OCI-LY3 (cell line): ENCODE measurements around the gene ADAMTS2.

Source experiments
- H2AFZ ChIP-seq: fragments of 200-600, 300-600 bp; shearing (Covaris generic); 2 replicates; pipeline ENCODE4 v1.6.0; 2014; ENCODE audit warnings: antibody characterized with exemption, low read depth, low read length
- H3K27ac ChIP-seq: fragments of 200-600, 300-600 bp; sonication (generic); 2 replicates; pipeline ENCODE4 v1.5.1; 2014; ENCODE audit warnings: mild to moderate bottlenecking, low read length, moderate library complexity, mixed read lengths
- H3K27me3 ChIP-seq: fragments of 200-600, 300-600 bp; sonication (generic); 2 replicates; pipeline ENCODE4 v1.6.1; 2014; ENCODE audit warnings: low read depth, low read length, mixed read lengths
- H3K36me3 ChIP-seq: fragments of 200-600, 300-600 bp; sonication (generic); replicated peaks from 2 replicates; pipeline ENCODE3; 2014; ENCODE audit warnings: low read depth, low read length, mixed read lengths
- H3K4me1 ChIP-seq: fragments of 300-600, 200-600 bp; sonication (generic); 2 replicates; pipeline ENCODE4 v1.6.1; 2014; ENCODE audit warnings: low read length, mixed read lengths
- H3K4me2 ChIP-seq: fragments of 200-600, 300-600 bp; sonication (generic); 2 replicates; pipeline ENCODE4 v1.6.1; 2014; ENCODE audit warnings: low read length, mixed read lengths
- H3K4me3 ChIP-seq: fragments of 300-600, 200-600 bp; sonication (generic); 2 replicates; pipeline ENCODE4 v1.5.1; 2014; ENCODE audit warnings: antibody characterized with exemption, mild to moderate bottlenecking, low read length, moderate library complexity
- H3K79me2 ChIP-seq: fragments of 300-600, 200-600 bp; shearing (Covaris generic); 2 replicates; pipeline ENCODE4 v1.6.1; 2014; ENCODE audit warnings: mild to moderate bottlenecking, low read length, mixed read lengths
- H3K9ac ChIP-seq: fragments of 300-600, 200-600 bp; shearing (Covaris generic); 2 replicates; pipeline ENCODE4 v1.6.0; 2014; ENCODE audit warnings: mild to moderate bottlenecking, low read length, moderate library complexity
- H3K9me3 ChIP-seq: fragments of 200-600, 300-600 bp; shearing (Covaris generic); 2 replicates; pipeline ENCODE4 v1.6.1; 2014; ENCODE audit warnings: low read length, mixed read lengths; ENCODE audit not compliant: insufficient read depth
- H4K20me1 ChIP-seq: fragments of 200-600, 300-600 bp; sonication (generic); 2 replicates; pipeline ENCODE4 v1.6.1; 2016; ENCODE audit warnings: low read length, mixed read lengths; ENCODE audit not compliant: insufficient read depth
- EZH2phosphoT487 ChIP-seq: fragments of 200-600 bp; shearing (Covaris generic); IDR thresholded peaks from 2 replicates; pipeline ENCODE4 v1.6.1; 2018; ENCODE audit warnings: antibody characterized with exemption, mixed run types, low read depth
- TF ChIP-seq, protein P1 (sequence below): fragments of 200-600, 300-600 bp; sonication (generic); IDR thresholded peaks from 2 replicates; pipeline ENCODE4 v1.5.1; 2014; ENCODE audit warnings: antibody characterized with exemption, low read length, low read depth

ADAMTS2 gene

DNA sequence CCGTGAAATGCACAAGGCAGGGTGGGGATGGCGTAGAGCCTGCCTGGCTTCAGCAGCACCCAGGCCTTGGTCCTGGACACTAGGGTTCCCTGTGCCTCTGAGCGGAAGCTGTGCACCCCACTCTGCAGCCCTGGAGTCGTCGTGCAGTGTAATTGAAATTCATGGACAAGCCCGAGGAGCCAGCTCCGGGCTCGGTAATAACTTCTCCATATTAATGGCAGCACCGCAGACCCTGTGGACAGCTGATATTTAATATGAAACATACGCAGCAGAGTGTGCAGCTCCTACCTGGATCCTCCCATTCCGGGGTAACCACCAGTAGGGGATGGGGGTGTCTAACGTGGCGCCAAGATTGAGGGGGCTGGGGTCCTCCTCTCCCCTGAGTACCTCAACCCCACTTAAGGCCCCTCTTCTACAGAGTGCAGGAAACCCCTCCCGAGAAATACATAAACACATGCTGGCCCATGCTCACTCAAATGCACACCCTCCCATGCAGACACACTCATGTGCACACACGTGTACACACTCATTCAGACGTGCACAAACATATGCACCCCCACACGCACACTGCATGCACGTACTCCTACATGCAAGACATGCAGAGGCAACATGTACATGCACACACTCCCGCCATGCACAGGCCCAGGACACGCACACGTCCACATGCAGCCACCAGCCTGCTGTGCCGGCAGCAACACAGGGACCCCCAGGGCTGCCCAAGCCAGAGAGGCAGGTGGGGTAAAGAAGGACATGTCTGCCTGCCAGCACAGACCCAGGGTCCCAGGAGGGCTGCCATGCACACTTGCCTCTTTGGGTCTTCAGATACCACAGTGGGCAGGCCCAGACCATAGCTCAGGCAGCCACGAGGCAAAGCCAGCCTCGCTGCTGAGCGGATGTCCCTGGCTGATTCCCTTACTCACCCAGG is 8.1 kb downstream of the ADAMTS2 start:
- Histone ChIP-seq H4K20me1 (no peaks in the 10 kb centered on the region), H3K27ac (no peak overlapping the region), H3K9ac (no peak overlapping the region), H3K27me3 (no peaks in the 10 kb centered on the region), H3K4me3 (no peak overlapping the region), H3K79me2 (no peaks in the 10 kb centered on the region), H3K9me3 (no peaks in the 10 kb centered on the region), H3K4me2 (no peak overlapping the region), H3K4me1 (no peaks in the 10 kb centered on the region), H3K36me3 (no peaks in the 10 kb centered on the region), H2AFZ (no peak overlapping the region)
- TF ChIP-seq EZH2phosphoT487, result no peak
- TF ChIP-seq, protein P1, sequence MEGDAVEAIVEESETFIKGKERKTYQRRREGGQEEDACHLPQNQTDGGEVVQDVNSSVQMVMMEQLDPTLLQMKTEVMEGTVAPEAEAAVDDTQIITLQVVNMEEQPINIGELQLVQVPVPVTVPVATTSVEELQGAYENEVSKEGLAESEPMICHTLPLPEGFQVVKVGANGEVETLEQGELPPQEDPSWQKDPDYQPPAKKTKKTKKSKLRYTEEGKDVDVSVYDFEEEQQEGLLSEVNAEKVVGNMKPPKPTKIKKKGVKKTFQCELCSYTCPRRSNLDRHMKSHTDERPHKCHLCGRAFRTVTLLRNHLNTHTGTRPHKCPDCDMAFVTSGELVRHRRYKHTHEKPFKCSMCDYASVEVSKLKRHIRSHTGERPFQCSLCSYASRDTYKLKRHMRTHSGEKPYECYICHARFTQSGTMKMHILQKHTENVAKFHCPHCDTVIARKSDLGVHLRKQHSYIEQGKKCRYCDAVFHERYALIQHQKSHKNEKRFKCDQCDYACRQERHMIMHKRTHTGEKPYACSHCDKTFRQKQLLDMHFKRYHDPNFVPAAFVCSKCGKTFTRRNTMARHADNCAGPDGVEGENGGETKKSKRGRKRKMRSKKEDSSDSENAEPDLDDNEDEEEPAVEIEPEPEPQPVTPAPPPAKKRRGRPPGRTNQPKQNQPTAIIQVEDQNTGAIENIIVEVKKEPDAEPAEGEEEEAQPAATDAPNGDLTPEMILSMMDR, result no peak

DNA sequence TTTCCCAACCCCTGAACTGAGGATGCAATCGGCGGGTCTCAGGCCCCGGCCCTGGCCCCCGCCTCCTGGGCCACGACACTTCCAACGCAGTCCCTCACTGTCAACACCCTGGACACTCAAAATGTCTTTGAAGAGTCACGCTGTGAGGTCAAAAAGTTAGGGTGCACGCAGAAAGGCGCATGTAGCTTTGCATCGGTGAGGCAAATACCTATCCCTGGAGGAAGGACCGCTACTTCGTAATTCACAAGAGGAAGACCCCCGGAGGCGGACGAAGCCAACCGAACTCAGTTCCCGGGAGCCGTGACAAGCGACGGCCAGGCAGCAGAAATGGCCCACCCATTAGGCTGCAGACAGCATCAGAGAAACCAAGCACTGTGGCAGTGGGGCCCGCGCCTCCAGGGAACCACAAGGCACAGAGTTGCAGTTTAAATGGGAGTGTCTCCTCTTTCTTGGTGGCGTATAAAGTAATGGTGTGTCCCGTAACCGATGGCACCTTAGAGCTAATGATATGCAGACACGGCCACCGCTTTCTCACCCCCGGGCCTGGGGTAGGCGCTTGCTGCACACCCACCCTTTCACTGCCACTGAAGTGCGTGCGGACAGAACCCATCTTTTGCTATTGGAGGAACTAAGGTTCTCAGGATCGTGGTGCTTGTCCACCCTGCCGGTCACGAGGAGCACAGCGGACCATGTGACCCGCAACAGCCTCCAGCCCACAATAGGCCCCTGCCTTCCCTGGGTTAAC is 9.0 kb downstream of the ADAMTS2 start:
- H2AFZ ChIP-seq, result no peak overlapping the region
- no peaks in the 10 kb centered on the region for H3K79me2 ChIP-seq
- TF ChIP-seq, protein P1, result no peak
- no peak for TF ChIP-seq EZH2phosphoT487
- H3K27ac ChIP-seq, result no peak overlapping the region
- no peaks in the 10 kb centered on the region for H3K27me3 ChIP-seq
- H3K9me3 ChIP-seq, result no peaks in the 10 kb centered on the region
- no peaks in the 10 kb centered on the region for H3K4me1 ChIP-seq
- no peaks in the 10 kb centered on the region for H3K36me3 ChIP-seq
- H4K20me1 ChIP-seq, result no peaks in the 10 kb centered on the region
- H3K4me2 ChIP-seq, result no peak overlapping the region
- H3K9ac ChIP-seq, result no peak overlapping the region
- H3K4me3 ChIP-seq, result no peak overlapping the region

DNA sequence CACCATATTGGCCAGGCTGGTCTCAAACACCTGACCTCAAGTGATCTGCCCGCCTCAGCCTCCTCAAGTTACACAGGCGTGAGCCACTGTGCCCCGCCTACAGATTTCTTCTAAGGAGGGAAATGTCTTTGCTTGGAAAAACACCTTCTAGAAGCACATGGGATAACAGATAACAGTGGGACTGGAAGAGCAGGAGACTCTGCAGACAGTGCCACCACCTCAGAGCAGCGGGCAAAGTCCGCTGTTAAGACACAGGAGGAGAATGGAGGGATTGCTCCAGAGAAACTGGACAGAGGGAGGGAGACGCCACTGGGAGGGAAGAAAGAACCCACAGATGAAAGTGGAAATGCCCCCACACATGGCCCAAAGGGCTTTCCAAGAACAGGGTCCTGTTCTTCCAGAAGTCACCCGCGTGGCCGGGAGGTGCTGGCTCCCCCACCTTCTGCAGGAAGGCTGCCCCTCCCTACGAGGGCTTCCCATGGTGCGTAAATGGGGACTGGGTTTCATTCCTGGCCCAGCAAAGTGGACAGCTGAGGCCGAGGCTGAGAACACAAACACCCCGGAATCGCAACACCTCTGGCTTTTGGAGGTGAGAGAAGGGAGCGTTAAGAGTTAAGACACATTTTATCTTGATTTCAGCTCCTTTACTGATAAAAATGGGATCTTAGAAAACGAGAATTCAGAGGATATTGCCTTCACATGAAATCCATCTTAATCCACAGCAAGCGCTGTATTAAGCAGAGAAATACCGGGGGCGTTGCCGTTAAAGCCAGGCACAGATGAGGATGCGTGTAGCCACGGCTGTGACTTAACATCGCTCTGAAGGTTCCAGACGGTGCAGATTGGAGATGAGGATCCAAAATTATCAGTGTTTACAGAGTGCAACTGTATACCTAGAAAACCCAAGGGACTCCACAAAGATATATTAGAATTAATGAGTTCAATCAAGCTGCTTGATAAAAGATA is 11.2 kb downstream of the ADAMTS2 start:
- H3K36me3 ChIP-seq, result no peaks in the 10 kb centered on the region
- no peak overlapping the region for H2AFZ ChIP-seq
- no peaks in the 10 kb centered on the region for H3K79me2 ChIP-seq
- H3K9ac ChIP-seq, result no peak overlapping the region
- no peak overlapping the region for H3K27ac ChIP-seq
- H3K27me3 ChIP-seq, result no peaks in the 10 kb centered on the region
- no peaks in the 10 kb centered on the region for H3K4me1 ChIP-seq
- TF ChIP-seq, protein P1, result no peak
- TF ChIP-seq EZH2phosphoT487, result no peak
- no peak overlapping the region for H3K4me3 ChIP-seq
- H4K20me1 ChIP-seq, result no peaks in the 10 kb centered on the region
- no peaks in the 10 kb centered on the region for H3K9me3 ChIP-seq
- H3K4me2 ChIP-seq, result no peak overlapping the region
